HepG2 (cell line): ENCODE measurements around the gene ACTR3. TPM values are rescaled to one million over a fixed set of nuclear protein-coding genes. Genes with fewer than 3 reads are reported as not detected.
A peak's percentile ranks its signal among the peaks of the same experiment; 100 is the strongest.

Source experiments
- GFI1 ChIP-seq: sonication (generic); formaldehyde crosslinking; IDR thresholded peaks from 2 replicates; pipeline ENCODE4 v1.5.0; 2020; ENCODE audit warnings: missing genetic modification reagents, mild to moderate bottlenecking, borderline replicate concordance
- HES4 ChIP-seq: sonication (generic); formaldehyde crosslinking; IDR thresholded peaks from 2 replicates; pipeline ENCODE4 v1.9.0; 2021; ENCODE audit warnings: mild to moderate bottlenecking, missing genetic modification reagents, borderline replicate concordance
- HNRNPK ChIP-seq: fragments of 200-400 bp; formaldehyde crosslinking; IDR thresholded peaks from 2 replicates; pipeline ENCODE4 v1.6.1; 2018; ENCODE audit warnings: low read length, low read depth, moderate library complexity, mild to moderate bottlenecking; ENCODE audit not compliant: poor library complexity, severe bottlenecking
- KLF16 ChIP-seq, 2 experiments: sonication (generic) in 1 of 2; formaldehyde crosslinking in 1 of 2; IDR thresholded peaks; 2 replicates each; pipeline versions ENCODE4 v1.6.1 to v1.8.0; 2016 to 2023; ENCODE audit warnings: missing genetic modification reagents in 2 of 2, missing compliant biosample characterization in 1 of 2
- MBNL3 ChIP-seq: fragments of 250-450 bp; sonication (Bioruptor Pico); conservative IDR thresholded peaks from 2 replicates; pipeline ENCODE4 v1.8.0; 2022; ENCODE audit warnings: mild to moderate bottlenecking, inconsistent platforms
- NR2F1 ChIP-seq, 2 experiments: fragments of 450-650 bp in 1 of 2; formaldehyde crosslinking in 1 of 2; IDR thresholded peaks; 2 replicates each; pipeline versions ENCODE4 v1.5.0 to v1.6.1; 2016 to 2020; ENCODE audit warnings: mild to moderate bottlenecking in 1 of 2, missing compliant biosample characterization in 1 of 2, missing genetic modification reagents in 1 of 2, moderate library complexity in 1 of 2
- SETDB1 ChIP-seq: sonication (generic); formaldehyde crosslinking; IDR thresholded peaks from 2 replicates; pipeline ENCODE4 v1.5.1; 2020; ENCODE audit warnings: missing genetic modification reagents, mild to moderate bottlenecking, borderline replicate concordance
- ZNF225 ChIP-seq: sonication (generic); formaldehyde crosslinking; IDR thresholded peaks from 2 replicates; pipeline ENCODE4 v1.4.0; 2020; ENCODE audit warnings: mild to moderate bottlenecking, missing genetic modification reagents
- ZNF350 ChIP-seq: sonication (generic); formaldehyde crosslinking; IDR thresholded peaks from 2 replicates; pipeline ENCODE4 v1.4.0; 2020; ENCODE audit warnings: mild to moderate bottlenecking, low read depth, missing genetic modification reagents, borderline replicate concordance
- ZNF672 ChIP-seq: sonication (generic); formaldehyde crosslinking; IDR thresholded peaks from 2 replicates; pipeline ENCODE4 v1.8.1; 2022; ENCODE audit warnings: missing genetic modification reagents
- polyA plus RNA-seq, 8 experiments: library from polyadenylated mRNA; depleted of rRNA in 3 of 8; stranded (reverse) in 7 of 8; unstranded in 1 of 8; fragments of >200 nt; fragmentation: Illumina TruSeq in 4 of 8; extraction: Trizol in 4 of 8; gene quantifications; 2 replicates each; pipeline versions ENCODE4 v1.2.1 to v1.2.3, GENCODE V29; 2011 to 2016; ENCODE audit warnings: low read depth in 4 of 8, missing spikeins in 1 of 8, mixed read lengths in 1 of 8; ENCODE audit not compliant: insufficient read depth in 1 of 8
- total RNA-seq, 5 experiments: library from RNA; depleted of rRNA; stranded (reverse); fragments of >200 nt; fragmentation: Illumina TruSeq; extraction: Trizol; gene quantifications; 2 replicates each; pipeline ENCODE4 v1.2.3, GENCODE V29; 2016; ENCODE audit warnings: low read depth in 1 of 5
- TF ChIP-seq, protein P1 (sequence below): sonication (generic); formaldehyde crosslinking; IDR thresholded peaks from 2 replicates; pipeline ENCODE4 v1.8.1; 2022; ENCODE audit warnings: low read depth, mild to moderate bottlenecking, missing genetic modification reagents
- TF ChIP-seq, protein P2 (sequence below): IDR thresholded peaks from 2 replicates; pipeline ENCODE4 v1.6.1; 2016; ENCODE audit warnings: missing compliant biosample characterization, missing genetic modification reagents, borderline replicate concordance
- TF ChIP-seq, protein P3 (sequence below): sonication (generic); formaldehyde crosslinking; IDR thresholded peaks from 2 replicates; pipeline ENCODE4 v1.5.1; 2020; ENCODE audit warnings: mild to moderate bottlenecking, missing genetic modification reagents
- TF ChIP-seq, protein P4 (sequence below): sonication (generic); formaldehyde crosslinking; IDR thresholded peaks from 2 replicates; pipeline ENCODE4 v1.5.1; 2020; ENCODE audit warnings: mild to moderate bottlenecking, missing genetic modification reagents, borderline replicate concordance

The ACTR3 gene
- total and polyA plus RNA-seq, 2 of the 13 experiments (the other 11 are each of a cell fraction or from before 2014, with no cell fraction given) = 123 to 225 TPM

DNA sequence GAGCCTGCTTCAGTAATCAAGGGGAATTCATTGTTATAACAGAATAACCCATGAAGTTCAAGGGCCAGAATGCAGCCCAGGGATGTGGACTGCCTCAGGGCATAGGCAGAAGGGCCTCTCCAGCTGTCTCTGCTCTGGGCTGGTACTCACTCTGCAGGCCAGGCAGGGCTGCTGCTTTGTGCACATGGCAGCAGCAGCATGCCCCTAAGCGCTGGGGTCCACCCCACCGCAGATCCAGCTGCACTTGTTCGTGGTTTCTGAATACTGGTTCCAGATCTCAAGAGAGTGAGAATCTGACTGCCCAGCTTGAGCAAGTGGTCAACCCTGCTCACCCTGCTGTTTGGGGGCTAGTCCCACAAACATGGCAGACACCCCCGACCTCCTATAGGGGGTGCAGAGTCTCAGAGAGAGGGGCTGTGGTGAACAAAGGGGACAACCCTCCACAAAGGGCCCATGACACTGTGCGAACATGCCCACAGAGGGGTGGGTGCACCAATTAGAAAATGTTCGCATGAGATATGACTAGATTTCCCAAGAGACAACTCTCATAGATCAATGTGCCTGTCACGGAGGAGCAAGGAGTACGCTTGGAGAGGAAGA lies 87.3 kb downstream of the ACTR3 start (continued):
- TF ChIP-seq, protein P1, sequence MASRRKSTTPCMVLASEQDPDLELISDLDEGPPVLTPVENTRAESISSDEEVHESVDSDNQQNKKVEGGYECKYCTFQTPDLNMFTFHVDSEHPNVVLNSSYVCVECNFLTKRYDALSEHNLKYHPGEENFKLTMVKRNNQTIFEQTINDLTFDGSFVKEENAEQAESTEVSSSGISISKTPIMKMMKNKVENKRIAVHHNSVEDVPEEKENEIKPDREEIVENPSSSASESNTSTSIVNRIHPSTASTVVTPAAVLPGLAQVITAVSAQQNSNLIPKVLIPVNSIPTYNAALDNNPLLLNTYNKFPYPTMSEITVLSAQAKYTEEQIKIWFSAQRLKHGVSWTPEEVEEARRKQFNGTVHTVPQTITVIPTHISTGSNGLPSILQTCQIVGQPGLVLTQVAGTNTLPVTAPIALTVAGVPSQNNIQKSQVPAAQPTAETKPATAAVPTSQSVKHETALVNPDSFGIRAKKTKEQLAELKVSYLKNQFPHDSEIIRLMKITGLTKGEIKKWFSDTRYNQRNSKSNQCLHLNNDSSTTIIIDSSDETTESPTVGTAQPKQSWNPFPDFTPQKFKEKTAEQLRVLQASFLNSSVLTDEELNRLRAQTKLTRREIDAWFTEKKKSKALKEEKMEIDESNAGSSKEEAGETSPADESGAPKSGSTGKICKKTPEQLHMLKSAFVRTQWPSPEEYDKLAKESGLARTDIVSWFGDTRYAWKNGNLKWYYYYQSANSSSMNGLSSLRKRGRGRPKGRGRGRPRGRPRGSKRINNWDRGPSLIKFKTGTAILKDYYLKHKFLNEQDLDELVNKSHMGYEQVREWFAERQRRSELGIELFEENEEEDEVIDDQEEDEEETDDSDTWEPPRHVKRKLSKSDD = no peak
- TF ChIP-seq, protein P2, sequence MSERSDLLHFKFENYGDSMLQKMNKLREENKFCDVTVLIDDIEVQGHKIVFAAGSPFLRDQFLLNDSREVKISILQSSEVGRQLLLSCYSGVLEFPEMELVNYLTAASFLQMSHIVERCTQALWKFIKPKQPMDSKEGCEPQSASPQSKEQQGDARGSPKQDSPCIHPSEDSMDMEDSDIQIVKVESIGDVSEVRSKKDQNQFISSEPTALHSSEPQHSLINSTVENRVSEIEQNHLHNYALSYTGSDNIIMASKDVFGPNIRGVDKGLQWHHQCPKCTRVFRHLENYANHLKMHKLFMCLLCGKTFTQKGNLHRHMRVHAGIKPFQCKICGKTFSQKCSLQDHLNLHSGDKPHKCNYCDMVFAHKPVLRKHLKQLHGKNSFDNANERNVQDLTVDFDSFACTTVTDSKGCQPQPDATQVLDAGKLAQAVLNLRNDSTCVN (CRISPR knock-in tag) = no peak
- no peak; the same call in 1 of the 2 replicates for TF ChIP-seq GFI1 (CRISPR knock-in tag)
- TF ChIP-seq KLF16 (CRISPR knock-in tag; IDR thresholded peaks at IDR 0.05) = no peak
- TF ChIP-seq HES4 (CRISPR knock-in tag) = peak; percentile 36; the same call in 1 of the 2 replicates
- no peak for TF ChIP-seq ZNF350
- no peak for TF ChIP-seq HNRNPK
- TF ChIP-seq, protein P3, sequence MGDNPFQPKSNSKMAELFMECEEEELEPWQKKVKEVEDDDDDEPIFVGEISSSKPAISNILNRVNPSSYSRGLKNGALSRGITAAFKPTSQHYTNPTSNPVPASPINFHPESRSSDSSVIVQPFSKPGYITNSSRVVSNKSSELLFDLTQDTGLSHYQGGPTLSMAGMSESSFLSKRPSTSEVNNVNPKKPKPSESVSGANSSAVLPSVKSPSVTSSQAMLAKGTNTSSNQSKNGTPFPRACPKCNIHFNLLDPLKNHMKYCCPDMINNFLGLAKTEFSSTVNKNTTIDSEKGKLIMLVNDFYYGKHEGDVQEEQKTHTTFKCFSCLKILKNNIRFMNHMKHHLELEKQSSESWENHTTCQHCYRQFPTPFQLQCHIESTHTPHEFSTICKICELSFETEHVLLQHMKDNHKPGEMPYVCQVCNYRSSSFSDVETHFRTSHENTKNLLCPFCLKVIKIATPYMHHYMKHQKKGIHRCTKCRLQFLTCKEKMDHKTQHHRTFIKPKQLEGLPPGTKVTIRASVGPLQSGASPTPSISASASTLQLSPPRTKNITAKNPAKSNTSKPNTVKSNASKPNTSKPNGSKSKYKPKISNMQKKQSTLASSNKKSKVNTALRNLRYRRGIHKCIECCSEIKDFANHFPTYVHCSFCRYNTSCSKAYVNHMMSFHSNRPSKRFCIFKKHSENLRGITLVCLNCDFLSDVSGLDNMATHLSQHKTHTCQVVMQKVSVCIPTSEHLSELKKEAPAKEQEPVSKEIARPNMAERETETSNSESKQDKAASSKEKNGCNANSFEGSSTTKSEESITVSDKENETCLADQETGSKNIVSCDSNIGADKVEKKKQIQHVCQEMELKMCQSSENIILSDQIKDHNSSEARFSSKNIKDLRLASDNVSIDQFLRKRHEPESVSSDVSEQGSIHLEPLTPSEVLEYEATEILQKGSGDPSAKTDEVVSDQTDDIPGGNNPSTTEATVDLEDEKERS (CRISPR knock-in tag) = peak; percentile 50; the same call in 1 of the 2 replicates
- TF ChIP-seq ZNF225 (CRISPR knock-in tag) = peak; percentile 17; the same call in 1 of the 2 replicates
- TF ChIP-seq MBNL3 (CRISPR knock-in tag) = no peak
- no peak for TF ChIP-seq NR2F1 (CRISPR knock-in tag; IDR thresholded peaks at IDR 0.05)
- TF ChIP-seq ZNF672 = no peak
- TF ChIP-seq, protein P4, sequence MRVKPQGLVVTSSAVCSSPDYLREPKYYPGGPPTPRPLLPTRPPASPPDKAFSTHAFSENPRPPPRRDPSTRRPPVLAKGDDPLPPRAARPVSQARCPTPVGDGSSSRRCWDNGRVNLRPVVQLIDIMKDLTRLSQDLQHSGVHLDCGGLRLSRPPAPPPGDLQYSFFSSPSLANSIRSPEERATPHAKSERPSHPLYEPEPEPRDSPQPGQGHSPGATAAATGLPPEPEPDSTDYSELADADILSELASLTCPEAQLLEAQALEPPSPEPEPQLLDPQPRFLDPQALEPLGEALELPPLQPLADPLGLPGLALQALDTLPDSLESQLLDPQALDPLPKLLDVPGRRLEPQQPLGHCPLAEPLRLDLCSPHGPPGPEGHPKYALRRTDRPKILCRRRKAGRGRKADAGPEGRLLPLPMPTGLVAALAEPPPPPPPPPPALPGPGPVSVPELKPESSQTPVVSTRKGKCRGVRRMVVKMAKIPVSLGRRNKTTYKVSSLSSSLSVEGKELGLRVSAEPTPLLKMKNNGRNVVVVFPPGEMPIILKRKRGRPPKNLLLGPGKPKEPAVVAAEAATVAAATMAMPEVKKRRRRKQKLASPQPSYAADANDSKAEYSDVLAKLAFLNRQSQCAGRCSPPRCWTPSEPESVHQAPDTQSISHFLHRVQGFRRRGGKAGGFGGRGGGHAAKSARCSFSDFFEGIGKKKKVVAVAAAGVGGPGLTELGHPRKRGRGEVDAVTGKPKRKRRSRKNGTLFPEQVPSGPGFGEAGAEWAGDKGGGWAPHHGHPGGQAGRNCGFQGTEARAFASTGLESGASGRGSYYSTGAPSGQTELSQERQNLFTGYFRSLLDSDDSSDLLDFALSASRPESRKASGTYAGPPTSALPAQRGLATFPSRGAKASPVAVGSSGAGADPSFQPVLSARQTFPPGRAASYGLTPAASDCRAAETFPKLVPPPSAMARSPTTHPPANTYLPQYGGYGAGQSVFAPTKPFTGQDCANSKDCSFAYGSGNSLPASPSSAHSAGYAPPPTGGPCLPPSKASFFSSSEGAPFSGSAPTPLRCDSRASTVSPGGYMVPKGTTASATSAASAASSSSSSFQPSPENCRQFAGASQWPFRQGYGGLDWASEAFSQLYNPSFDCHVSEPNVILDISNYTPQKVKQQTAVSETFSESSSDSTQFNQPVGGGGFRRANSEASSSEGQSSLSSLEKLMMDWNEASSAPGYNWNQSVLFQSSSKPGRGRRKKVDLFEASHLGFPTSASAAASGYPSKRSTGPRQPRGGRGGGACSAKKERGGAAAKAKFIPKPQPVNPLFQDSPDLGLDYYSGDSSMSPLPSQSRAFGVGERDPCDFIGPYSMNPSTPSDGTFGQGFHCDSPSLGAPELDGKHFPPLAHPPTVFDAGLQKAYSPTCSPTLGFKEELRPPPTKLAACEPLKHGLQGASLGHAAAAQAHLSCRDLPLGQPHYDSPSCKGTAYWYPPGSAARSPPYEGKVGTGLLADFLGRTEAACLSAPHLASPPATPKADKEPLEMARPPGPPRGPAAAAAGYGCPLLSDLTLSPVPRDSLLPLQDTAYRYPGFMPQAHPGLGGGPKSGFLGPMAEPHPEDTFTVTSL = no peak
- TF ChIP-seq SETDB1 (CRISPR knock-in tag) = no peak
